T follicular helper cell (primary cell): Measurements from ENCODE around the gene HSPA12A.

ENCODE experiments used
- DNase-seq: peaks from one replicate; pipeline ENCODE4 v3.0.0-alpha.2; 2020; ENCODE audit warnings: low read depth

HSPA12A gene

GRCh38 chr10:116690356-116691322 is 51.7 kb downstream of the HSPA12A start:
- no peak for DNase-seq

- DNase-seq, result no peak
Observed at GRCh38 chr10:116689744-116690143, 52.6 kb downstream of the HSPA12A start.

- DNase-seq, result no peak
Observed at GRCh38 chr10:116688741-116689495, 53.4 kb downstream of the HSPA12A start.

- no peak for DNase-seq
Observed at GRCh38 chr10:116688241-116688711, 54.1 kb downstream of the HSPA12A start.

- no peak for DNase-seq
Observed at GRCh38 chr10:116687633-116688032, 54.7 kb downstream of the HSPA12A start.

- no peak for DNase-seq
Observed at GRCh38 chr10:116686632-116687031, 55.7 kb downstream of the HSPA12A start.

GRCh38 chr10:116685807-116686206 is 56.6 kb downstream of the HSPA12A start:
- DNase-seq, result no peak

DNA sequence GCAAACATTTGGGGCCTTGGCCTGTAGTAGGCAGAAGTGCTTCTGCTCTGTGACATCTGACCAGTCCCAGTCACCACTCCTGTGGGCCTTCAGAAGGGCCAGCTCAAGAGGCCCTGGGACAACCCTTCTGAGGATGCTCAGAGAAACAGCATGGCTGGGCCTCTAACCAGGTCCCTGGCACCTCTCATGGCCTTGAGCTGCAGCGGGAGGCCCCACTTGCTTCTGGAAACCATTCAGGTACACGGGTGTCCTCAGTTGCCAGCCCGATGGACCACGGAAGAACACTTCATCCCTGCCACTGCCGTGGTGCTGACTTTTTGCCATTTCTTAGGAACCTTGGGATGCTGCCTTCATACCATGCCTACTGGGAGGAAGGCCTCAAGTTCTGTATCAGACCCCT is 57.6 kb downstream of the HSPA12A start:
- DNase-seq, result no peak

- no peak for DNase-seq
Observed at GRCh38 chr10:116683821-116684220, 58.5 kb downstream of the HSPA12A start.

DNA sequence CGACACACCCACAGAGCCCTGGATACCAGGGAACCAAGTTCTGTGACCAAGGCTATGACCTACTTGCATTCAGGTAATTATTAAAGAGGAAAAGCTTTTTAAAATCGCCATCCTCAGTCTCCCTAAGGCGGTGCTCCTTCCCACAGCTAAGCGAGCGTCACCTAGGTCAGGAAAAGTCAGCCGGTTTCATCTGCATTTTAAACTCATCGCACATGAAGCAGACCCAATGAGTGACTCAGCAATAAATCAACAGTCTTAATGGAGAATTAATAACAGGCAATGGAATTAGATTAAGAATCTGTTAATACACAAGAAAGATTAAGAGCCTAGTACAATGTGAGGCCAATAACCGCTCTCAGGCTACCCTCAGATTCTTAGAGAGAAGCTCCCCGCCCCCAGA is 59.2 kb downstream of the HSPA12A start:
- DNase-seq, result no peak

DNA sequence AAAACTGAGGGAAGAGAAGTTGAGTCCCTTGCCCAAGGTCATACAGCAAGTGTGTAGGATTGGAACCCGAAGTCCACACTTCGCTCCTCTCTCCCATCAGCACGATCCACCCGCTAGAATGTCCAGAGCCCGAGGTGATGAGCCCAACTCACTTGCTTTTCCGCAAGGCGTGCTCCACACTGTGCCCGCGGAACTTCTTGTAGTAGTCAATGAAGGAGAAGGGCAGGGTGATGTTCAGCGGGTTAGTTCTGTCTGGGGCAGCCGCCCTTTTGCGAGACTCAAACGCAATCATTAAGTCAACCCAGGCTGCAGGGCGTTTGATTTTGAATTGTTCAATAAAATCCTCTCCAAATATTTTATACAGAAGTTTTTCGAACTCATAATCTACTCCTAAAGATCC is 63.0 kb downstream of the HSPA12A start:
- no peak for DNase-seq

DNA sequence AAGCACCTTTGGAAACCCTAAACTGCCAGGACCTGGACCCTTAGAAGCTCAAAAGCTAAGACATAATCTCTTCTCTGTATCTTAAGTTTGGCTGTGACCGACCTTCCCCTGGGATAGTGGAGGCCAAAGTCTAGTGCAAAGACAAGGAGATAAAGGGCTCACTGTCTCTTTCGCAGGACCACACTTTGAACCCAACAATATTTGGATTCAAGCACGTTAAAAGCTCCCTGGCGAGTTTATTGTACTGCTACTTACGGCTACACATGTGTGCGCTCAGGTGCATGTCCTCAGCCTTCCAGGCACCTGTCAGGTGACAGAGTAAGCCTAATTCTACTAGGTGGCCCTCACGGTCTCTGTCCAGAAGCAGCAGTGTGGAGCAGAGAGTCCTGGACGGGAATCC is 65.7 kb downstream of the HSPA12A start:
- no peak for DNase-seq

- no peak for DNase-seq
Observed at GRCh38 chr10:116676118-116676517, 66.2 kb downstream of the HSPA12A start.

GRCh38 chr10:116674901-116675423 is 67.4 kb downstream of the HSPA12A start:
- DNase-seq, result no peak

DNA sequence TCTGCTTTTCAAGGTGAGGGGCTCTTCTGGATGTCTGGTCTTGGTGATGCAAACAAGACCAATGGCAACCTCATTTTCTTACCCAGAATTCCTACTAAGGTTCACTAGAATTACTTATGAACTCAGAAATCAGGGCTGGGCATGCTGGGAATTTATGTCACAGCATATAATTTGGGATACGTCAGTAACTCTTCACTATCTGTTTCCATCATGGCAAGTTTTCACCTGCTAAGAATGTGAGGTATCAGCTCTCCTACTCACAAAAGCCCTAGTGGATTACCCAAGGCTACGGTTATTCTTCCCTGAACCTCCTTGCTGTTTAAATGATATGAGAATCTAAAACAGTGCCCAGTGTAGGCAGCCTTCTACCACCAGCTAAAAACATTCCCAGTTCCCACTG is 68.5 kb downstream of the HSPA12A start:
- no peak for DNase-seq

DNA sequence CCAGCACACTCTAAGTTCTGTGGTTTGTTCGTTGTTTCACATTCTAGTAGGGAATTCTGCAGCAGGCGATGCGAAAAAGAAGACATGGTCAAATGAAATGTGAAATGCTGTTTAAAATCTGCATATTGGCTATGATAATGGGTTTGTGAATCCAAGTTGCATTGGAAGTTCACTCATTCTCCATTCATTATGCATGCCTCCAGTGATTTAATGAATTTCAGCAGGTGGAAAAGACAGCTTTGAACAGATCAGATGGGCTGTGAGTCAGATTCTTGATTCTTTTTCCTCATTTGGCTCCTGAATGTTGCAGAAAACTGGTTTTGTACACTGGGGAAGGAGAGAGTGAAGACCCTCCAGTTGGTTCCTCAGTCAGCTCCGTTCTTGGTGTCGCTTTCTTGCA is 69.5 kb downstream of the HSPA12A start:
- DNase-seq, result no peak

- no peak for DNase-seq
Observed at GRCh38 chr10:116671274-116671926, 71.0 kb downstream of the HSPA12A start.

DNA sequence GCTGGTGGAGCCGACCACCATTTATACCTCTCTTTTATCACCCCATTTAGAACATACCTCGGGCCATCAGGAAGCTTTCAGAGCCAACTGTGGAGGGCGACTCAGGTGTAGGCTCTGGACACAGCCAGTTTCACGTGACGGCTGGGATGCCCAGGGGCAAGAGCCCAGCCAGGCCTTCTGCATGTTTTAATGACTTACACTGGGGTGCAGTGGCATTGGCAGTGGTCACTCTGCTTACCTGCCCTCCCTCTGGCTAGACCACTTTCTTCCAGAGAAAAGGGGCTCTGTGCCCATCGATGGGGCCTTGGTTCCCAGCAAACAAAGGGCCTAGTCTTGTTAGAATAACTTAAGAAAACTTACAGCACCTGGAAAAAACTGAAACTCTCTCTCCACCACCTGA is 71.7 kb downstream of the HSPA12A start:
- no peak for DNase-seq

GRCh38 chr10:116669832-116670644 is 72.3 kb downstream of the HSPA12A start:
- DNase-seq, result no peak

DNA sequence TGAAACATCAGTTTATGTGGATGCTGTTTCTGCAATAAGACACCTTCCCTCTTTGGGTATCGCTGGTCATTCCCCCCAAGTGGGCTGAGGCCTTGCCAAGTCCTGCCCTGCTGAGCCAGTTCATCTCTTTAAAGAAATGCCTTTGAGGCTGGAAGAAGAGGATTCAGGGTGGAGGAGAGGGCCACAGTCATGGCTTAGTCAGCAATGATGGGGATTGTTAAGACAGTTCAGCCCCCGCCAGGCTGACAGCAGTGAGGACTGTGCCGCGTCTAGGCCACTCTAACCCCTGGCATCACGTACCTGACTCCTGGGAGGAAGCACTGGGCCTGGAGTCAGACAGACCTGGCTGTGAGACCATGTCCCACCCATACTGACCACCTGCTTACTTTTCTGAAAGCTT is 73.3 kb downstream of the HSPA12A start:
- no peak for DNase-seq

DNA sequence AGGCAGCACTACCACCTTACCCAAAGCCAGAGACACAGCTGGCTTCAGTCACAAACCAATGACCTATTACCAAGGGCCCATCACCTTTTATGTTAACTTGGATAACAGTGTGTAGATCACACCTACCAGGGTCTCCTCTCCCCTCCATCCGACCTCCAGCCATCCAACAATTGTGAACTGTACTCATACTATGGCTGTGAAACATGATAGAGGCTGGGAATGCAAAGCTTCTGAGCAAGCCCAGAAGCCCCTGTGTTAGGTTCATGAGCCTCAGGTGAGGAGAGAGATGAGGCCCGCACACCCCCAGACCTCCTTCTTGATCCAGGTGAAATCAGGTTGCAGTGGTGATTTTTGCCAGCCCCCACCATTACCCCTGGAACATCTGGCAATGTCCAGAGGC is 73.9 kb downstream of the HSPA12A start:
- no peak for DNase-seq
